NK-92 (cell line): ENCODE measurements around the gene IGFBP1.
"Not testable (repeated sequence)": the region's sequence is repeated elsewhere in the genome, so short reads cannot be mapped to it uniquely, and the experiment has no call there.

Experiments
- DNase-seq: peaks from one replicate; lab custom pipeline; 2025; ENCODE audit not compliant: unreplicated experiment; lab: John Stamatoyannopoulos, UW

The IGFBP1 gene

GRCh38 chr7:45930967-45931366 lies 42.7 kb downstream of the IGFBP1 start:
- DNase-seq, result no peak

- no peak for DNase-seq
Measured at GRCh38 chr7:45937301-45937700, 49.0 kb downstream of the IGFBP1 start.

- no peak for DNase-seq
Measured at GRCh38 chr7:45937862-45938261, 49.6 kb downstream of the IGFBP1 start.

- no peak for DNase-seq
Measured at GRCh38 chr7:45938626-45939302, 50.5 kb downstream of the IGFBP1 start.

- no peak for DNase-seq
Measured at GRCh38 chr7:45939574-45939973, 51.3 kb downstream of the IGFBP1 start.

- not testable (repeated sequence) for DNase-seq
Measured at GRCh38 chr7:45940237-45940781, 52.0 kb downstream of the IGFBP1 start.

GRCh38 chr7:45940939-45941338 lies 52.7 kb downstream of the IGFBP1 start:
- no peak for DNase-seq
